ENCODE results near the gene ATRN. TPM values are rescaled to one million over a fixed set of nuclear protein-coding genes. Genes with fewer than 3 reads are reported as not detected.

Gene ATRN
- total and polyA plus RNA-seq, 4 donors: 4.0 to 33.4 (median 16.4) TPM

DNA sequence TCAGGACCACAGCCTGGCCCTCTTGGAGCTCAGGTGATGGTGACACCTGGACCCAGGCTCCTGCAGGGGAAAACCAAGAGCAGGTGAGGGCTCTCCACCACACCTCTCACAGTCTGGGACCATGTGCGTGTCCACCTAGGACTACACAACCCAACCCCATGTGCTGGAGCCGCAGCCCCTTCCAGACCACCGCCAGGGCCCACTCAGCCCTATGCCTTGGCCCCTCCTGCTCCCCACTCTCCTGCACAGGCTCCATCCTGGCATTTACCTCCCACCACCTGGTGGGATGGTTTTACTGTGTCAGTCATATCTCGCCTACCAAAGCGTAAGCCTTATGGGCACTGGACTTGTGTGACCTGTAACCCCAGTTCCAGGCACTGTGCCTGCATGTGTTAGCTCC lies 224.0 kb downstream of the ATRN start:
- WGBS, 2 donors: 95 to 96% methylated on average over 5 of the region's 5 CpGs
- Histone ChIP-seq H3K27ac (ENCODE audit: low read depth in 1 of 2, low read length in 2 of 2) (no peak overlapping the region), H3K9me3 (ENCODE audit: control insufficient read depth, low read length) (no peaks in the 10 kb centered on the region), H3K4me1 (ENCODE audit: control insufficient read depth in 1 of 2, insufficient read depth in 2 of 2, low read length in 2 of 2) (no peaks in the 10 kb centered on the region), H3K27me3 (ENCODE audit: control insufficient read depth in 1 of 2, insufficient read depth in 2 of 2, low read length in 1 of 2) (no peaks in the 10 kb centered on the region), H3K36me3 (ENCODE audit: control insufficient read depth in 1 of 2, insufficient read depth in 2 of 2, low read length in 1 of 2) (no peaks in the 10 kb centered on the region), H3K4me3 (ENCODE audit: low read length in 2 of 2) (no peak overlapping the region)
- DNase-seq: no peak
- intact Hi-C loops (cut with DNase I): no loop called here
- ATAC-seq (ENCODE audit: low FRiP score): no peak

- no peak for DNase-seq
- no peak for ATAC-seq (ENCODE audit: low FRiP score)
- H3K27me3 ChIP-seq (ENCODE audit: control insufficient read depth in 1 of 2, insufficient read depth in 2 of 2, low read length in 1 of 2): no peaks in the 10 kb centered on the region
- H3K36me3 ChIP-seq (ENCODE audit: control insufficient read depth in 1 of 2, insufficient read depth in 2 of 2, low read length in 1 of 2): no peaks in the 10 kb centered on the region
- WGBS, 2 donors: 91 to 100% methylated on average over 1 of the region's 1 CpG
- H3K4me1 ChIP-seq (ENCODE audit: control insufficient read depth in 1 of 2, insufficient read depth in 2 of 2, low read length in 2 of 2): no peaks in the 10 kb centered on the region
- H3K9me3 ChIP-seq (ENCODE audit: control insufficient read depth, low read length): no peaks in the 10 kb centered on the region
- intact Hi-C loops (cut with DNase I): no loop called here
- H3K27ac ChIP-seq (ENCODE audit: low read depth in 1 of 2, low read length in 2 of 2): no peak overlapping the region
- H3K4me3 ChIP-seq (ENCODE audit: low read length in 2 of 2): no peak overlapping the region
Measured at GRCh38 chr20:3696200-3696599, 225.4 kb downstream of the ATRN start.

GRCh38 chr20:3696745-3697587 lies 226.1 kb downstream of the ATRN start:
- intact Hi-C loops (cut with DNase I): no loop called here
- WGBS, 2 donors: 86 to 89% methylated on average over 15 of the region's 15 CpGs
- Histone ChIP-seq H3K36me3 (ENCODE audit: control insufficient read depth in 1 of 2, insufficient read depth in 2 of 2, low read length in 1 of 2) (no peaks in the 10 kb centered on the region), H3K27ac (ENCODE audit: low read depth in 1 of 2, low read length in 2 of 2) (no peak overlapping the region), H3K4me3 (ENCODE audit: low read length in 2 of 2) (no peak overlapping the region), H3K9me3 (ENCODE audit: control insufficient read depth, low read length) (no peaks in the 10 kb centered on the region), H3K4me1 (ENCODE audit: control insufficient read depth in 1 of 2, insufficient read depth in 2 of 2, low read length in 2 of 2) (no peaks in the 10 kb centered on the region), H3K27me3 (ENCODE audit: control insufficient read depth in 1 of 2, insufficient read depth in 2 of 2, low read length in 1 of 2) (no peaks in the 10 kb centered on the region)
- DNase-seq: no peak
- ATAC-seq (ENCODE audit: low FRiP score): no peak

GRCh38 chr20:3697588-3698305 lies 226.9 kb downstream of the ATRN start:
- H3K4me3 ChIP-seq (ENCODE audit: low read length in 2 of 2): no peak overlapping the region
- H3K9me3 ChIP-seq (ENCODE audit: control insufficient read depth, low read length): no peaks in the 10 kb centered on the region
- ATAC-seq (ENCODE audit: low FRiP score) (no peak), DNase-seq (peak in 1 of 2 donors; percentile 21)
- WGBS, 2 donors: 82 to 85% methylated on average over 18 of the region's 18 CpGs
- H3K36me3 ChIP-seq (ENCODE audit: control insufficient read depth in 1 of 2, insufficient read depth in 2 of 2, low read length in 1 of 2): no peaks in the 10 kb centered on the region
- H3K4me1 ChIP-seq (ENCODE audit: control insufficient read depth in 1 of 2, insufficient read depth in 2 of 2, low read length in 2 of 2): no peaks in the 10 kb centered on the region
- no peaks in the 10 kb centered on the region for H3K27me3 ChIP-seq (ENCODE audit: control insufficient read depth in 1 of 2, insufficient read depth in 2 of 2, low read length in 1 of 2)
- no peak overlapping the region for H3K27ac ChIP-seq (ENCODE audit: low read depth in 1 of 2, low read length in 2 of 2)
- intact Hi-C loops (cut with DNase I): no loop called here

DNA sequence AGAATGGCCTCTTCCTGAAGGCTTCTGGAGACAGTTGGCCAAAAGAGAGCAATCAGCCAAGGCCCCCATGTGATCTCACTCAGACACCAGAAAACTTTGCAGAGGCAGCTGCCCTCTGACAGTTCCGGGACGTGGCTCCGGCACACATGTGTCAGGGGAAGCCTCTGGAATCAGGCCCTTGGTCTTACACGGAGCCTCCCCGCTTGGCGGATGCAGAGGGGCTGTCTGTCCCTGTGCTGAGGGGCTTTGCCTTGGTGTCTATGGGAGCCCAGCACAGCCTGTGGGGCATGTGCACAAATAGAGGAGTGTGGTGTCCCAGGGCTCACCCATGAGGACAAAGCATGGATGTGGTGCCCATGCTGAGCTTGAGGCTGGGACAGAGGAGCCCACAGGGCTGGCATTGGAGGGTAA lies 227.8 kb downstream of the ATRN start:
- 86 to 92% methylated on average over 6 of the region's 6 CpGs for WGBS, 2 donors

GRCh38 chr20:3699037-3699436 lies 228.2 kb downstream of the ATRN start:
- no peaks in the 10 kb centered on the region for H3K9me3 ChIP-seq (ENCODE audit: control insufficient read depth, low read length)
- H3K27me3 ChIP-seq (ENCODE audit: control insufficient read depth in 1 of 2, insufficient read depth in 2 of 2, low read length in 1 of 2): no peaks in the 10 kb centered on the region
- no peaks in the 10 kb centered on the region for H3K4me1 ChIP-seq (ENCODE audit: control insufficient read depth in 1 of 2, insufficient read depth in 2 of 2, low read length in 2 of 2)
- H3K36me3 ChIP-seq (ENCODE audit: control insufficient read depth in 1 of 2, insufficient read depth in 2 of 2, low read length in 1 of 2): no peaks in the 10 kb centered on the region
- DNase-seq (no peak), ATAC-seq (ENCODE audit: low FRiP score) (peak; percentile 23)
- no peak overlapping the region for H3K4me3 ChIP-seq (ENCODE audit: low read length in 2 of 2)
- WGBS, 2 donors: 88 to 92% methylated on average over 15 to 16 of the region's 16 CpGs
- intact Hi-C loops (cut with DNase I): no loop called here
- H3K27ac ChIP-seq (ENCODE audit: low read depth in 1 of 2, low read length in 2 of 2): no peak overlapping the region

More for the DNA sequence above, 227.8 kb downstream of the ATRN start:
- Histone ChIP-seq H3K4me1 (ENCODE audit: control insufficient read depth in 1 of 2, insufficient read depth in 2 of 2, low read length in 2 of 2) (no peaks in the 10 kb centered on the region), H3K27ac (ENCODE audit: low read depth in 1 of 2, low read length in 2 of 2) (no peak overlapping the region), H3K36me3 (ENCODE audit: control insufficient read depth in 1 of 2, insufficient read depth in 2 of 2, low read length in 1 of 2) (no peaks in the 10 kb centered on the region), H3K9me3 (ENCODE audit: control insufficient read depth, low read length) (no peaks in the 10 kb centered on the region), H3K4me3 (ENCODE audit: low read length in 2 of 2) (no peak overlapping the region), H3K27me3 (ENCODE audit: control insufficient read depth in 1 of 2, insufficient read depth in 2 of 2, low read length in 1 of 2) (no peaks in the 10 kb centered on the region)
- ATAC-seq (ENCODE audit: low FRiP score): peak; percentile 5
- no peak for DNase-seq
- intact Hi-C loops (cut with DNase I): no loop called here

Other genes with a start within 250 kb of the ATRN start
- under 1 TPM; 0.29 to 0.63 TPM for gene SLC4A11, start 231.8 kb upstream of the ATRN start, total RNA-seq
- gene SLC4A11, start 231.8 kb upstream of the ATRN start, polyA plus RNA-seq: under 1 TPM in 1 of 2 donors, not detected in 1; 0.23 TPM
- gene DNAAF9, start 63.3 kb upstream of the ATRN start, total RNA-seq: 10 to 100 TPM; 24.8 to 32.2 TPM
- 1 to 10 TPM; 5.6 to 9.7 TPM for gene DNAAF9, start 63.3 kb upstream of the ATRN start, polyA plus RNA-seq
- not detected for gene GFRA4, start 192.4 kb downstream of the ATRN start, total RNA-seq
- not detected for gene GFRA4, start 192.4 kb downstream of the ATRN start, polyA plus RNA-seq
- gene ADAM33, start 211.0 kb downstream of the ATRN start, total RNA-seq: 10 to 100 TPM; 39.8 to 96.8 TPM
- gene ADAM33, start 211.0 kb downstream of the ATRN start, polyA plus RNA-seq: 100 to 1,000 TPM in 1 of 2 donors, 10 to 100 TPM in 1; 36.9 to 352 TPM
- 10 to 100 TPM; 16.8 to 55.8 TPM for gene SIGLEC1, start 241.6 kb downstream of the ATRN start, total RNA-seq
- gene SIGLEC1, start 241.6 kb downstream of the ATRN start, polyA plus RNA-seq: 1 to 10 TPM; 2.8 to 4.5 TPM

All from aorta (tissue), 5 donors.